ENCODE data around the gene GPR31. TPM values are rescaled to one million over a fixed set of nuclear protein-coding genes. Genes with fewer than 3 reads are reported as not detected.
"Not testable (repeated sequence)": the region's sequence is repeated elsewhere in the genome, so short reads cannot be mapped to it uniquely, and the experiment has no call there.

GPR31 gene
- total and polyA plus RNA-seq, 2 donors (not counting 1 experiment from before 2014, with no cell fraction given): not detected

GRCh38 chr6:167202613-167203012, 44.8 kb upstream of the GPR31 start:
- H3K9ac ChIP-seq (ENCODE audit: insufficient read depth, low read length); H2AFZ ChIP-seq (ENCODE audit: low read length): not testable (repeated sequence)

GRCh38 chr6:167200806-167201205, 43.0 kb upstream of the GPR31 start:
- no peak for TF ChIP-seq EZH2 (IDR thresholded peaks at IDR 0.05; ENCODE audit: low read length, missing control alignments)
- TF ChIP-seq CTCF (conservative IDR thresholded peaks at IDR 0.05 in 1 of 2, IDR thresholded peaks at IDR 0.05 in 1 of 2; ENCODE audit: low read depth in 1 of 2, low read length in 2 of 2): no peak
- no peaks in the 10 kb centered on the region for H3K4me1 ChIP-seq (ENCODE audit: control insufficient read depth, extremely low read depth, insufficient read depth, low read length)
- H3K27me3 ChIP-seq (ENCODE audit: control insufficient read depth, insufficient read depth, low read length): no peaks in the 10 kb centered on the region
- DNase-seq (ENCODE audit: low read depth in 2 of 2): no peak
- no peaks in the 10 kb centered on the region for H4K20me1 ChIP-seq (ENCODE audit: control insufficient read depth, extremely low read depth, insufficient read depth, low read length)
- H3K9me3 ChIP-seq (ENCODE audit: control insufficient read depth, insufficient read depth, low read depth, low read length): no peaks in the 10 kb centered on the region
- no peak overlapping the region for H2AFZ ChIP-seq (ENCODE audit: low read length)
- no peaks in the 10 kb centered on the region for H3K79me2 ChIP-seq (ENCODE audit: control insufficient read depth, insufficient read depth, low read length)
- no peak overlapping the region for H3K4me2 ChIP-seq (ENCODE audit: extremely low read depth, insufficient read depth, low read length)
- no peak overlapping the region for H3K4me3 ChIP-seq (replicated peaks in 1 of 4; ENCODE audit: control extremely low read depth in 1 of 4, insufficient read depth in 1 of 4, low read depth in 3 of 4, low read length in 4 of 4)
- H3K36me3 ChIP-seq (ENCODE audit: control insufficient read depth, insufficient read depth, low read length): no peaks in the 10 kb centered on the region
- no peak overlapping the region for H3K27ac ChIP-seq (ENCODE audit: insufficient read depth, low read length)
- no peak overlapping the region for H3K9ac ChIP-seq (ENCODE audit: insufficient read depth, low read length)

More at GRCh38 chr6:167202613-167203012, 44.8 kb upstream of the GPR31 start:
- not testable (repeated sequence) for H3K4me2 ChIP-seq (ENCODE audit: extremely low read depth, insufficient read depth, low read length); H3K36me3 ChIP-seq (ENCODE audit: control insufficient read depth, insufficient read depth, low read length); DNase-seq (ENCODE audit: low read depth in 2 of 2); H3K4me1 ChIP-seq (ENCODE audit: control insufficient read depth, extremely low read depth, insufficient read depth, low read length); H3K27ac ChIP-seq (ENCODE audit: insufficient read depth, low read length); H3K27me3 ChIP-seq (ENCODE audit: control insufficient read depth, insufficient read depth, low read length); H3K9me3 ChIP-seq (ENCODE audit: control insufficient read depth, insufficient read depth, low read depth, low read length); H4K20me1 ChIP-seq (ENCODE audit: control insufficient read depth, extremely low read depth, insufficient read depth, low read length); H3K4me3 ChIP-seq (replicated peaks in 1 of 4; ENCODE audit: control extremely low read depth in 1 of 4, insufficient read depth in 1 of 4, low read depth in 3 of 4, low read length in 4 of 4); H3K79me2 ChIP-seq (ENCODE audit: control insufficient read depth, insufficient read depth, low read length)

GRCh38 chr6:167195941-167196610, 38.3 kb upstream of the GPR31 start:
- H3K4me1 ChIP-seq (ENCODE audit: control insufficient read depth, extremely low read depth, insufficient read depth, low read length); H3K4me3 ChIP-seq (replicated peaks in 1 of 4; ENCODE audit: control extremely low read depth in 1 of 4, insufficient read depth in 1 of 4, low read depth in 3 of 4, low read length in 4 of 4); H3K79me2 ChIP-seq (ENCODE audit: control insufficient read depth, insufficient read depth, low read length); H3K27me3 ChIP-seq (ENCODE audit: control insufficient read depth, insufficient read depth, low read length); H3K4me2 ChIP-seq (ENCODE audit: extremely low read depth, insufficient read depth, low read length); H4K20me1 ChIP-seq (ENCODE audit: control insufficient read depth, extremely low read depth, insufficient read depth, low read length); DNase-seq (ENCODE audit: low read depth in 2 of 2); H3K27ac ChIP-seq (ENCODE audit: insufficient read depth, low read length); H2AFZ ChIP-seq (ENCODE audit: low read length); H3K9me3 ChIP-seq (ENCODE audit: control insufficient read depth, insufficient read depth, low read depth, low read length); H3K36me3 ChIP-seq (ENCODE audit: control insufficient read depth, insufficient read depth, low read length); H3K9ac ChIP-seq (ENCODE audit: insufficient read depth, low read length): not testable (repeated sequence)

GRCh38 chr6:167193515-167194125, 35.8 kb upstream of the GPR31 start:
- not testable (repeated sequence) for H3K4me2 ChIP-seq (ENCODE audit: extremely low read depth, insufficient read depth, low read length); H3K4me1 ChIP-seq (ENCODE audit: control insufficient read depth, extremely low read depth, insufficient read depth, low read length); H2AFZ ChIP-seq (ENCODE audit: low read length); H3K79me2 ChIP-seq (ENCODE audit: control insufficient read depth, insufficient read depth, low read length); DNase-seq (ENCODE audit: low read depth in 2 of 2); H3K27ac ChIP-seq (ENCODE audit: insufficient read depth, low read length); H3K27me3 ChIP-seq (ENCODE audit: control insufficient read depth, insufficient read depth, low read length); H3K36me3 ChIP-seq (ENCODE audit: control insufficient read depth, insufficient read depth, low read length); H3K9ac ChIP-seq (ENCODE audit: insufficient read depth, low read length); H3K4me3 ChIP-seq (replicated peaks in 1 of 4; ENCODE audit: control extremely low read depth in 1 of 4, insufficient read depth in 1 of 4, low read depth in 3 of 4, low read length in 4 of 4); H3K9me3 ChIP-seq (ENCODE audit: control insufficient read depth, insufficient read depth, low read depth, low read length); H4K20me1 ChIP-seq (ENCODE audit: control insufficient read depth, extremely low read depth, insufficient read depth, low read length)

GRCh38 chr6:167191043-167191583, 33.3 kb upstream of the GPR31 start:
- H3K4me1 ChIP-seq (ENCODE audit: control insufficient read depth, extremely low read depth, insufficient read depth, low read length); H3K27ac ChIP-seq (ENCODE audit: insufficient read depth, low read length); H3K36me3 ChIP-seq (ENCODE audit: control insufficient read depth, insufficient read depth, low read length); H2AFZ ChIP-seq (ENCODE audit: low read length); H3K4me2 ChIP-seq (ENCODE audit: extremely low read depth, insufficient read depth, low read length); H3K9me3 ChIP-seq (ENCODE audit: control insufficient read depth, insufficient read depth, low read depth, low read length); H4K20me1 ChIP-seq (ENCODE audit: control insufficient read depth, extremely low read depth, insufficient read depth, low read length); H3K27me3 ChIP-seq (ENCODE audit: control insufficient read depth, insufficient read depth, low read length); H3K9ac ChIP-seq (ENCODE audit: insufficient read depth, low read length); H3K4me3 ChIP-seq (replicated peaks in 1 of 4; ENCODE audit: control extremely low read depth in 1 of 4, insufficient read depth in 1 of 4, low read depth in 3 of 4, low read length in 4 of 4); H3K79me2 ChIP-seq (ENCODE audit: control insufficient read depth, insufficient read depth, low read length); DNase-seq (ENCODE audit: low read depth in 2 of 2): not testable (repeated sequence)

- not testable (repeated sequence) for H3K4me2 ChIP-seq (ENCODE audit: extremely low read depth, insufficient read depth, low read length); H3K27me3 ChIP-seq (ENCODE audit: control insufficient read depth, insufficient read depth, low read length); H4K20me1 ChIP-seq (ENCODE audit: control insufficient read depth, extremely low read depth, insufficient read depth, low read length); H2AFZ ChIP-seq (ENCODE audit: low read length); H3K27ac ChIP-seq (ENCODE audit: insufficient read depth, low read length); H3K4me3 ChIP-seq (replicated peaks in 1 of 4; ENCODE audit: control extremely low read depth in 1 of 4, insufficient read depth in 1 of 4, low read depth in 3 of 4, low read length in 4 of 4); H3K9me3 ChIP-seq (ENCODE audit: control insufficient read depth, insufficient read depth, low read depth, low read length); H3K79me2 ChIP-seq (ENCODE audit: control insufficient read depth, insufficient read depth, low read length); H3K9ac ChIP-seq (ENCODE audit: insufficient read depth, low read length); H3K4me1 ChIP-seq (ENCODE audit: control insufficient read depth, extremely low read depth, insufficient read depth, low read length); H3K36me3 ChIP-seq (ENCODE audit: control insufficient read depth, insufficient read depth, low read length); DNase-seq (ENCODE audit: low read depth in 2 of 2)
These were observed 29.5 kb upstream of the GPR31 start for GRCh38 chr6:167187275-167187674.

Measured in fibroblast of lung (primary cell).